SK-N-SH treated with all-trans-retinoic acid at 6 μM for 48 hours (cell line): Measurements from ENCODE around the gene GLIS2.
A peak's percentile ranks its signal among the peaks of the same experiment; 100 is the strongest.

ENCODE experiments used
- ATAC-seq: fragments of 200-7000 bp; cut with Tn5 transposase; 3 replicates; pipeline ENCODE4 v1.9.1; 2020; ENCODE audit warnings: mild to moderate bottlenecking, moderate library complexity
- ARNTL ChIP-seq: fragments of 450-650 bp; formaldehyde crosslinking; IDR thresholded peaks from 2 replicates; pipeline ENCODE4 v1.5.0; 2020; ENCODE audit warnings: low read depth, mild to moderate bottlenecking, moderate library complexity, borderline replicate concordance
- BACH2 ChIP-seq: fragments of 250-450 bp; sonication (Bioruptor Pico); IDR thresholded peaks from 2 replicates; pipeline ENCODE4 v1.9.0; 2021; ENCODE audit warnings: mild to moderate bottlenecking, borderline replicate concordance
- CSDC2 ChIP-seq: fragments of 250-450 bp; sonication (Bioruptor Pico); IDR thresholded peaks from 2 replicates; pipeline ENCODE4 v1.5.0; 2020; ENCODE audit warnings: mild to moderate bottlenecking, moderate library complexity
- GLIS3 ChIP-seq: fragments of 250-450 bp; sonication (Bioruptor Pico); IDR thresholded peaks from 2 replicates; pipeline ENCODE4 v1.5.0; 2020; ENCODE audit warnings: mild to moderate bottlenecking, moderate library complexity
- ISL1 ChIP-seq: fragments of 250-450 bp; sonication (Bioruptor Pico); IDR thresholded peaks from 2 replicates; pipeline ENCODE4 v2.1.2; 2022; ENCODE audit warnings: mild to moderate bottlenecking, moderate library complexity
- OSR1 ChIP-seq: fragments of 250-450 bp; sonication (Bioruptor Pico); IDR thresholded peaks from 2 replicates; pipeline ENCODE4 v1.8.0; 2022; ENCODE audit warnings: moderate library complexity, mild to moderate bottlenecking, inconsistent platforms
- PPARA ChIP-seq: fragments of 250-450 bp; sonication (Bioruptor Pico); IDR thresholded peaks from 2 replicates; pipeline ENCODE4 v1.5.0; 2020; ENCODE audit warnings: mild to moderate bottlenecking, borderline replicate concordance
- RARB ChIP-seq: fragments of 250-450 bp; sonication (Bioruptor Pico); IDR thresholded peaks from 2 replicates; pipeline ENCODE4 v1.8.0; 2021; ENCODE audit warnings: mild to moderate bottlenecking, moderate library complexity
- SNAI2 ChIP-seq: fragments of 250-450 bp; sonication (Bioruptor Pico); IDR thresholded peaks from 2 replicates; pipeline ENCODE4 v1.5.0; 2020; ENCODE audit warnings: mild to moderate bottlenecking, moderate library complexity
- TCF4 ChIP-seq: fragments of 250-450 bp; sonication (Bioruptor Pico); IDR thresholded peaks from 2 replicates; pipeline ENCODE4 v1.8.0; 2021; ENCODE audit warnings: mild to moderate bottlenecking, moderate library complexity, borderline replicate concordance
- TOX ChIP-seq: fragments of 250-450 bp; sonication (Bioruptor Pico); IDR thresholded peaks from 2 replicates; pipeline ENCODE4 v1.8.0; 2021; ENCODE audit warnings: mild to moderate bottlenecking, moderate library complexity, borderline replicate concordance
- TSHZ2 ChIP-seq: fragments of 250-450 bp; sonication (Bioruptor Pico); IDR thresholded peaks from 2 replicates; pipeline ENCODE4 v1.5.0; 2020; ENCODE audit warnings: mild to moderate bottlenecking, moderate library complexity
- ZC3H10 ChIP-seq: fragments of 250-450 bp; sonication (Bioruptor Pico); IDR thresholded peaks from 2 replicates; pipeline ENCODE4 v1.5.1; 2021; ENCODE audit warnings: mild to moderate bottlenecking, moderate library complexity
- ZFP3 ChIP-seq: fragments of 250-450 bp; sonication (Bioruptor Pico); IDR thresholded peaks from 2 replicates; pipeline ENCODE4 v1.5.0; 2020; ENCODE audit warnings: mild to moderate bottlenecking, moderate library complexity
- ZFP30 ChIP-seq: fragments of 450-650 bp; formaldehyde crosslinking; IDR thresholded peaks from 2 replicates; pipeline ENCODE4 v1.5.0; 2022; ENCODE audit warnings: mild to moderate bottlenecking, moderate library complexity
- ZNF565 ChIP-seq: fragments of 450-650 bp; formaldehyde crosslinking; conservative IDR thresholded peaks from 2 replicates; pipeline ENCODE4 v1.5.0; 2020; ENCODE audit warnings: low read depth, mild to moderate bottlenecking, moderate library complexity
- ZNF70 ChIP-seq: fragments of 450-650 bp; formaldehyde crosslinking; IDR thresholded peaks from 2 replicates; pipeline ENCODE4 v1.5.0; 2020; ENCODE audit warnings: mild to moderate bottlenecking, moderate library complexity
- ZNF8 ChIP-seq: fragments of 450-650 bp; formaldehyde crosslinking; IDR thresholded peaks from 2 replicates; pipeline ENCODE4 v1.5.0; 2020; ENCODE audit warnings: mild to moderate bottlenecking, moderate library complexity
- TF ChIP-seq, protein P1 (sequence below): fragments of 250-450 bp; sonication (Bioruptor Pico); IDR thresholded peaks from 2 replicates; pipeline ENCODE4 v1.5.1; 2021; ENCODE audit warnings: mild to moderate bottlenecking, moderate library complexity
- TF ChIP-seq, protein P2 (sequence below): fragments of 250-450 bp; sonication (Bioruptor Pico); IDR thresholded peaks from 2 replicates; pipeline ENCODE4 v1.8.0; 2020; ENCODE audit warnings: mild to moderate bottlenecking, moderate library complexity, borderline replicate concordance
- TF ChIP-seq, protein P3 (sequence below): fragments of 250-450 bp; sonication (Bioruptor Pico); IDR thresholded peaks from 2 replicates; pipeline ENCODE4 v1.8.0; 2021; ENCODE audit warnings: low read depth, mild to moderate bottlenecking, moderate library complexity, borderline replicate concordance

Gene GLIS2

GRCh38 chr16:4338712-4339299 is 22.9 kb downstream of the GLIS2 start:
- TF ChIP-seq TOX (CRISPR knock-in tag), result no peak
- TF ChIP-seq, protein P1, sequence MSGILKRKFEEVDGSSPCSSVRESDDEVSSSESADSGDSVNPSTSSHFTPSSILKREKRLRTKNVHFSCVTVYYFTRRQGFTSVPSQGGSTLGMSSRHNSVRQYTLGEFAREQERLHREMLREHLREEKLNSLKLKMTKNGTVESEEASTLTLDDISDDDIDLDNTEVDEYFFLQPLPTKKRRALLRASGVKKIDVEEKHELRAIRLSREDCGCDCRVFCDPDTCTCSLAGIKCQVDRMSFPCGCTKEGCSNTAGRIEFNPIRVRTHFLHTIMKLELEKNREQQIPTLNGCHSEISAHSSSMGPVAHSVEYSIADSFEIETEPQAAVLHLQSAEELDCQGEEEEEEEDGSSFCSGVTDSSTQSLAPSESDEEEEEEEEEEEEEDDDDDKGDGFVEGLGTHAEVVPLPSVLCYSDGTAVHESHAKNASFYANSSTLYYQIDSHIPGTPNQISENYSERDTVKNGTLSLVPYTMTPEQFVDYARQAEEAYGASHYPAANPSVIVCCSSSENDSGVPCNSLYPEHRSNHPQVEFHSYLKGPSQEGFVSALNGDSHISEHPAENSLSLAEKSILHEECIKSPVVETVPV (CRISPR knock-in tag), result no peak
- TF ChIP-seq PPARA (CRISPR knock-in tag), result no peak
- TF ChIP-seq GLIS3 (CRISPR knock-in tag), result no peak
- TF ChIP-seq TCF4 (CRISPR knock-in tag), result no peak
- TF ChIP-seq TSHZ2 (CRISPR knock-in tag), result no peak
- no peak for TF ChIP-seq CSDC2 (CRISPR knock-in tag)
- no peak for TF ChIP-seq ZFP3 (CRISPR knock-in tag)
- TF ChIP-seq ISL1 (CRISPR knock-in tag), result no peak
- peak; percentile 3; the same call in 1 of the 3 replicates for ATAC-seq

GRCh38 chr16:4339455-4339854 is 23.6 kb downstream of the GLIS2 start:
- ATAC-seq, result no peak
- TF ChIP-seq ZNF8 (CRISPR knock-in tag), result no peak
- TF ChIP-seq TOX (CRISPR knock-in tag), result no peak
- no peak for TF ChIP-seq ISL1 (CRISPR knock-in tag)
- TF ChIP-seq SNAI2 (CRISPR knock-in tag), result no peak
- no peak for TF ChIP-seq CSDC2 (CRISPR knock-in tag)
- no peak for TF ChIP-seq GLIS3 (CRISPR knock-in tag)
- no peak for TF ChIP-seq TSHZ2 (CRISPR knock-in tag)
- no peak for TF ChIP-seq ZNF565 (CRISPR knock-in tag)
- no peak for TF ChIP-seq ZFP30 (CRISPR knock-in tag)
- TF ChIP-seq TCF4 (CRISPR knock-in tag), result no peak
- TF ChIP-seq, protein P2, sequence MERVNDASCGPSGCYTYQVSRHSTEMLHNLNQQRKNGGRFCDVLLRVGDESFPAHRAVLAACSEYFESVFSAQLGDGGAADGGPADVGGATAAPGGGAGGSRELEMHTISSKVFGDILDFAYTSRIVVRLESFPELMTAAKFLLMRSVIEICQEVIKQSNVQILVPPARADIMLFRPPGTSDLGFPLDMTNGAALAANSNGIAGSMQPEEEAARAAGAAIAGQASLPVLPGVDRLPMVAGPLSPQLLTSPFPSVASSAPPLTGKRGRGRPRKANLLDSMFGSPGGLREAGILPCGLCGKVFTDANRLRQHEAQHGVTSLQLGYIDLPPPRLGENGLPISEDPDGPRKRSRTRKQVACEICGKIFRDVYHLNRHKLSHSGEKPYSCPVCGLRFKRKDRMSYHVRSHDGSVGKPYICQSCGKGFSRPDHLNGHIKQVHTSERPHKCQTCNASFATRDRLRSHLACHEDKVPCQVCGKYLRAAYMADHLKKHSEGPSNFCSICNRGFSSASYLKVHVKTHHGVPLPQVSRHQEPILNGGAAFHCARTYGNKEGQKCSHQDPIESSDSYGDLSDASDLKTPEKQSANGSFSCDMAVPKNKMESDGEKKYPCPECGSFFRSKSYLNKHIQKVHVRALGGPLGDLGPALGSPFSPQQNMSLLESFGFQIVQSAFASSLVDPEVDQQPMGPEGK (CRISPR knock-in tag), result no peak
- TF ChIP-seq ARNTL, result no peak
- no peak for TF ChIP-seq OSR1 (CRISPR knock-in tag)
- TF ChIP-seq RARB (CRISPR knock-in tag), result no peak
- TF ChIP-seq ZNF70, result no peak
- TF ChIP-seq, protein P3, sequence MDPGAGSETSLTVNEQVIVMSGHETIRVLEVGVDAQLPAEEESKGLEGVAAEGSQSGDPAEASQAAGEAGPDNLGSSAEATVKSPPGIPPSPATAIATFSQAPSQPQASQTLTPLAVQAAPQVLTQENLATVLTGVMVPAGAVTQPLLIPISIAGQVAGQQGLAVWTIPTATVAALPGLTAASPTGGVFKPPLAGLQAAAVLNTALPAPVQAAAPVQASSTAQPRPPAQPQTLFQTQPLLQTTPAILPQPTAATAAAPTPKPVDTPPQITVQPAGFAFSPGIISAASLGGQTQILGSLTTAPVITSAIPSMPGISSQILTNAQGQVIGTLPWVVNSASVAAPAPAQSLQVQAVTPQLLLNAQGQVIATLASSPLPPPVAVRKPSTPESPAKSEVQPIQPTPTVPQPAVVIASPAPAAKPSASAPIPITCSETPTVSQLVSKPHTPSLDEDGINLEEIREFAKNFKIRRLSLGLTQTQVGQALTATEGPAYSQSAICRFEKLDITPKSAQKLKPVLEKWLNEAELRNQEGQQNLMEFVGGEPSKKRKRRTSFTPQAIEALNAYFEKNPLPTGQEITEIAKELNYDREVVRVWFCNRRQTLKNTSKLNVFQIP (CRISPR knock-in tag), result no peak
- TF ChIP-seq ZFP3 (CRISPR knock-in tag), result no peak
- no peak for TF ChIP-seq ZC3H10 (CRISPR knock-in tag)
- no peak for TF ChIP-seq BACH2 (CRISPR knock-in tag)
- TF ChIP-seq PPARA (CRISPR knock-in tag), result no peak
